Immature natural killer cell (primary cell): ENCODE results near the gene TSC2. TPM values are rescaled to one million over a fixed set of nuclear protein-coding genes. Genes with fewer than 3 reads are reported as not detected.
A peak's percentile ranks its signal among the peaks of the same experiment; 100 is the strongest.
"Not testable (repeated sequence)": the region's sequence is repeated elsewhere in the genome, so short reads cannot be mapped to it uniquely, and the experiment has no call there.

Experiments used
- DNase-seq, 3 donors: peaks; one replicate each; pipeline ENCODE4 v3.0.0; 2022; ENCODE audit warnings: mixed read lengths in 1 of 3
- H3K27ac Mint-ChIP-seq, 6 donors: one replicate each; pipeline ENCODE4 v1.8.0; 2020; ENCODE audit warnings: mixed read lengths in 6 of 6, mild to moderate bottlenecking in 5 of 6, inconsistent platforms in 4 of 6, moderate library complexity in 3 of 6
- H3K27me3 Mint-ChIP-seq, 3 donors: one replicate each; pipeline ENCODE4 v1.8.0; 2020 to 2021; ENCODE audit warnings: low read depth in 3 of 3, mild to moderate bottlenecking in 3 of 3, mixed read lengths in 3 of 3, moderate library complexity in 3 of 3, inconsistent platforms in 1 of 3
- H3K36me3 Mint-ChIP-seq, 3 donors: one replicate each; pipeline ENCODE4 v1.8.0; 2020; ENCODE audit warnings: mixed read lengths in 3 of 3, inconsistent platforms in 2 of 3, mild to moderate bottlenecking in 2 of 3
- H3K4me1 Mint-ChIP-seq, 2 donors: one replicate each; pipeline ENCODE4 v1.8.0; 2020; ENCODE audit warnings: inconsistent platforms in 2 of 2, mild to moderate bottlenecking in 2 of 2, mixed read lengths in 2 of 2, moderate library complexity in 1 of 2
- H3K4me3 Mint-ChIP-seq, 5 donors: one replicate each; pipeline ENCODE4 v1.8.0; 2020; ENCODE audit warnings: mild to moderate bottlenecking in 5 of 5, mixed read lengths in 5 of 5, inconsistent platforms in 3 of 5, moderate library complexity in 3 of 5
- H3K9me3 Mint-ChIP-seq, 6 donors: one replicate each; pipeline ENCODE4 v1.8.0; 2020; ENCODE audit warnings: mild to moderate bottlenecking in 6 of 6, mixed read lengths in 6 of 6, inconsistent platforms in 4 of 6, moderate library complexity in 3 of 6
- polyA plus RNA-seq, 3 donors: library from polyadenylated mRNA; unstranded; fragments of 300-500 nt; fragmentation: Illumina TruSeq; gene quantifications; one replicate each; pipeline ENCODE4 v1.2.3, GENCODE V29; 2021

TSC2 gene
- polyA plus RNA-seq, 3 donors from 2014 or later = 18.0 to 50.1 (median 29.1) TPM

- no peak for DNase-seq
- no peak overlapping the region for H3K27ac Mint-ChIP-seq
- no peak overlapping the region for H3K4me3 Mint-ChIP-seq
- no peaks in the 10 kb centered on the region for H3K4me1 Mint-ChIP-seq
- peaks cover 0 to under 1% (median 0%) of the 10 kb centered on the region in 3 donors for H3K27me3 Mint-ChIP-seq
- H3K9me3 Mint-ChIP-seq = no peaks in the 10 kb centered on the region
- peaks cover 1 to 2% (median 2%) of the 10 kb centered on the region in 3 donors for H3K36me3 Mint-ChIP-seq
Measured at GRCh38 chr16:2102471-2102870, 54.7 kb downstream of the TSC2 start.

DNA sequence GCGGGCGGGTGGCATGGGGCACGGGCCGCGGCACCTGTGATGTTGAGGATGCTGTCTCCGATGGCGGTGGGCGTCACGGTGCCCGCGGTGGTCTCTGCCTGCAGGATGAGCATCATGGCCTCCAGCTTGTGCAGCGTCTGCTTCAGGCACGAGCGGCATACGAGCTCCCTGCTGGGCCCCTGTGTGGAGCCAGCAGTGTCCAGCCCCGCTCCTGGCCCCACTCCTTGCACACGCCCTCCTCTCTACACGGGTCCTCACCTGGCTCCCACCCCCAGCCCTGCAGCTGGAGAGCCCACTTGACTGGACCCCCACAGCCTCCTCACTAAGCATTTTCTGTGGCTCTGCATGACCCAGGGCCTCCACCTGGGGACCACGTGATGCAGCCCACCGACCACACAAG, 56.7 kb downstream of the TSC2 start:
- not testable (repeated sequence) for H3K9me3 Mint-ChIP-seq, H3K4me3 Mint-ChIP-seq, H3K27ac Mint-ChIP-seq

GRCh38 chr16:2105291-2105690, 57.5 kb downstream of the TSC2 start:
- H3K4me3 Mint-ChIP-seq, H3K36me3 Mint-ChIP-seq, H3K4me1 Mint-ChIP-seq, H3K27me3 Mint-ChIP-seq, H3K9me3 Mint-ChIP-seq, DNase-seq: not testable (repeated sequence)
- H3K27ac Mint-ChIP-seq = peak overlapping the region in 1 of 6 donors; percentile 11

More for the DNA sequence above, 56.7 kb downstream of the TSC2 start:
- not testable (repeated sequence) for H3K36me3 Mint-ChIP-seq, DNase-seq, H3K4me1 Mint-ChIP-seq, H3K27me3 Mint-ChIP-seq

DNA sequence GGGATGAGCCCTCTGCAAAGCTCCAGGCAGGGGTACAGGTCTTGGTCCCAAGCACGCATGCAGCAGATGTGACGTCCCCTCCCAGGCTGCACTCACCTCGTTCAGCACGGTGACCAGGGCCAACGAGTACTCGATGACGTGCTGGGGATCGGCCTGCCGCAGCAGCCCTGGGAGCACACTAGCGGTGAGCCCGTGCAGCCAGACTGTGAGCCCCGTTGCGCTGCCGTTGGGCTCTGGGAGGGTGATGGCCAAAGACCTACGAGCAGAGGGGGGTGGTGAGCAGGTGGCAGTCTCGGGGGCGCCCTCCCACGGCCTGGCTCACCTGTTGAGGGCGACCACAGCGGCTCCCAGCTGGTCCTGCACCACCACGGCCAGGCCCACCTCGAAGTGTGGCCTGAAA, 58.0 kb downstream of the TSC2 start:
- H3K27me3 Mint-ChIP-seq, H3K36me3 Mint-ChIP-seq, H3K4me3 Mint-ChIP-seq, H3K9me3 Mint-ChIP-seq, DNase-seq, H3K4me1 Mint-ChIP-seq, H3K27ac Mint-ChIP-seq: not testable (repeated sequence)

GRCh38 chr16:2106211-2106610, 58.4 kb downstream of the TSC2 start:
- H3K27me3 Mint-ChIP-seq, H3K4me3 Mint-ChIP-seq, H3K9me3 Mint-ChIP-seq, H3K4me1 Mint-ChIP-seq, H3K36me3 Mint-ChIP-seq, DNase-seq, H3K27ac Mint-ChIP-seq: not testable (repeated sequence)

DNA sequence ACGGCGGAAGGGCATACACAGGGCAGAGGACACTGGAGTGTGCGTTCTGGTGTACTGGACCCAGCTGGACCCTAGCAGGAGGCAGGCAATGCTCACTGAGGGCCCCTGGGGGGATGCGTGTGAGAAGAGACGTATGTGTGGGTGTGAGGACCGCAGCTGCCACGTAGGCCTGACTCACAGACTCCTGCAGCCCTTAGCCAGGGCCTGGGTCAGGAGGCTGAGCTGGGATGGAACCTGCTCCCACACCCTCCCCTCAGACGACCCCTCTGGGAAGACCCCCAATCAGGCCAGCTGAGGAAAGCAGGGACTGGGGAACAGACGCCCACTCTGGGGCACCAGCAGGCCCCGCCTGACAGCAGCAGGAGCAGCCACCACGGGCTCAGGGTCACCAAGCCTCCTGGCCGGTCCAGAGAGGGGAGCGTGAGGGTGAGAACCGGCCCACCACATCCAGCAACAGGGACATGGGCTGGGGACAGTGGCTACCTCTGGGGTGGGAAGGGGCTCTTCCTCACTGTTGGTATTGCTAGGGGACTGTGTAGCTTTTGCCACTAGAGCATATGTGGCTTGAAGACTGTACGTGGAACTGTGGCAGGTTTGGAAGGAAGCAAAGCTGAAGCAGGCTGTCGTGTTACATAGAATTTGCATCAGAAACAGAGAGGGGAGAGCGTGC, 59.5 kb downstream of the TSC2 start:
- DNase-seq, H3K4me1 Mint-ChIP-seq, H3K36me3 Mint-ChIP-seq, H3K9me3 Mint-ChIP-seq, H3K4me3 Mint-ChIP-seq, H3K27me3 Mint-ChIP-seq: not testable (repeated sequence)
- H3K27ac Mint-ChIP-seq = peak overlapping the region in 1 of 6 donors; percentile 22

DNA sequence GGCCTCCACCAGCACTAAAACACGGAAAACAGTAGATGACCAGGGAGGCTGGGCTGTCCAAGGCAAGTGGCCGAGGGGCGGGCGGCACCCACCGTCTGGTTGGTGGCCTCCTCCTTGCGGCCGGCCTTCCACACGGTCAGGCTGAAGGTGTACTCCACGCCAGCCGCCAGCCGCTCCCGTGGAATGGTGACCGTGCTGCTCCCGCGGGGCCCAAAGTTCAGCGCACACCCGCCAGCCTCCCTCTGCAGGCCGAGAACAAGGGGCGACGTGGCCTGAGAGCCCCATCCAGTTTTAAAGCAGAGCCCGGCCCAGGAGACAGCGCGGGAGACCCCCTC, 60.0 kb downstream of the TSC2 start:
- not testable (repeated sequence) for H3K27me3 Mint-ChIP-seq, H3K36me3 Mint-ChIP-seq, H3K9me3 Mint-ChIP-seq, H3K4me1 Mint-ChIP-seq, H3K4me3 Mint-ChIP-seq, H3K27ac Mint-ChIP-seq, DNase-seq

DNA sequence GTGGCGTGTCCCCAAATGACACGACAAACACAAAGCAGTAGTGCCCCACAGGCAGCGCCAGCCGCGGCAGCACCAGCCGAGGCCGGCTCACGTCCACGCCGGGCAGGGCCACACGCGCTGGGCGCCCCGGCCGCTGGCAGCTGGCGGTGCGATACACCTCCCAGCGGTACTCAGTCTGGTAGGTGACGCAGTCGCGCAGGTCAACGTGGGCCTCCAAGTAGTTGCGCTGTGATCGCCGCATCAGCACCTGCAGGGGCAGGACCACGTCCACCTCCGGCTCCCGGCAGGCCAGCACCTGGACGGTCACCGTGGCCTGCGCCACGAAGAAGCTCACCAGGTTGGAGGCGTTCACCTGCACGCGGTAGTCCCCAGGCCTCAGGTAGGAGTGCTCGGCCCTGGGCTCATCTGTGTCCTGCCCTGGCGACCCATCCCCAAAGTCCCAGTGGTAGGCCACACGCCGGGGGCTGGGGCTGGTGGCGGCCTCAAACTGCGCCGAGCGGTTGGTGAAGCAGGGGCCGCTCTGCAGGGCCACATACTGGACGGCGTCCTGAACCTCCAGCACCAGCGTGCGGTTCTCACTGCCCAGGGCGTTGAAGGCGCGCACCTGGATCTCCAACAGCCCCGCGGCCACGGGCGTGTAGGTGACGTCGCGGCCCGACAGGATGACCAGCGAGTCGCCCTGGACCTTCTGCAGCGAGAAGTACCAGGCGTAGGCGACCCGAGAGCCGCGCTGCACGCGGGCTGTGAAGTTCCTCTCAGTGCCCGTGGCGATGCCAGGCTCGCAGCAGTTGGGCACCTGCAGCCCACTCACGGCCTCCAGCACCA, 60.9 kb downstream of the TSC2 start:
- H3K4me3 Mint-ChIP-seq, H3K27me3 Mint-ChIP-seq, H3K4me1 Mint-ChIP-seq, H3K9me3 Mint-ChIP-seq, DNase-seq, H3K27ac Mint-ChIP-seq, H3K36me3 Mint-ChIP-seq: not testable (repeated sequence)

- DNase-seq, H3K4me1 Mint-ChIP-seq, H3K36me3 Mint-ChIP-seq, H3K27ac Mint-ChIP-seq, H3K27me3 Mint-ChIP-seq, H3K9me3 Mint-ChIP-seq, H3K4me3 Mint-ChIP-seq: not testable (repeated sequence)
Measured at GRCh38 chr16:2109271-2109580, 61.4 kb downstream of the TSC2 start.

GRCh38 chr16:2109872-2110271, 62.1 kb downstream of the TSC2 start:
- H3K4me1 Mint-ChIP-seq, H3K27ac Mint-ChIP-seq, H3K4me3 Mint-ChIP-seq, DNase-seq, H3K36me3 Mint-ChIP-seq, H3K27me3 Mint-ChIP-seq, H3K9me3 Mint-ChIP-seq: not testable (repeated sequence)

- H3K4me1 Mint-ChIP-seq, H3K4me3 Mint-ChIP-seq, H3K27me3 Mint-ChIP-seq, DNase-seq, H3K36me3 Mint-ChIP-seq, H3K27ac Mint-ChIP-seq, H3K9me3 Mint-ChIP-seq: not testable (repeated sequence)
Measured at GRCh38 chr16:2110332-2111008, 62.7 kb downstream of the TSC2 start.

DNA sequence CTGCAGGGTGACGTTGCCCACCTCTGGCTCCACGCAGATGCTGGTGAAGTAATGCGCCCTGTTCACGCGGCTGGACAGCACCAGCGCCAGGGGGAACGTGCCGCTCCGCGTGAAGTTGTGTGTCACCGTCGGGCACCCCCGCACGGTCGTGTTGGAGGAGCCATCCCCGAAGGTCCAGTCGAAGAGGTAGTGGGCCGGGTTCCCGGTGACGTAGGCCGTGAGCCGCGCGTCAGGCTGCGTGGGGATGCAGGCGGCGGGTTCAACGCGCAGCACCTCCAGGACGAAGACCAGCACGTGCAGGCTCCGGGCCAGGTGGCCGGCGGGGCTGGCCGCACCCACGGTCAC, 63.2 kb downstream of the TSC2 start:
- H3K27ac Mint-ChIP-seq, H3K9me3 Mint-ChIP-seq, H3K36me3 Mint-ChIP-seq: not testable (repeated sequence)

DNA sequence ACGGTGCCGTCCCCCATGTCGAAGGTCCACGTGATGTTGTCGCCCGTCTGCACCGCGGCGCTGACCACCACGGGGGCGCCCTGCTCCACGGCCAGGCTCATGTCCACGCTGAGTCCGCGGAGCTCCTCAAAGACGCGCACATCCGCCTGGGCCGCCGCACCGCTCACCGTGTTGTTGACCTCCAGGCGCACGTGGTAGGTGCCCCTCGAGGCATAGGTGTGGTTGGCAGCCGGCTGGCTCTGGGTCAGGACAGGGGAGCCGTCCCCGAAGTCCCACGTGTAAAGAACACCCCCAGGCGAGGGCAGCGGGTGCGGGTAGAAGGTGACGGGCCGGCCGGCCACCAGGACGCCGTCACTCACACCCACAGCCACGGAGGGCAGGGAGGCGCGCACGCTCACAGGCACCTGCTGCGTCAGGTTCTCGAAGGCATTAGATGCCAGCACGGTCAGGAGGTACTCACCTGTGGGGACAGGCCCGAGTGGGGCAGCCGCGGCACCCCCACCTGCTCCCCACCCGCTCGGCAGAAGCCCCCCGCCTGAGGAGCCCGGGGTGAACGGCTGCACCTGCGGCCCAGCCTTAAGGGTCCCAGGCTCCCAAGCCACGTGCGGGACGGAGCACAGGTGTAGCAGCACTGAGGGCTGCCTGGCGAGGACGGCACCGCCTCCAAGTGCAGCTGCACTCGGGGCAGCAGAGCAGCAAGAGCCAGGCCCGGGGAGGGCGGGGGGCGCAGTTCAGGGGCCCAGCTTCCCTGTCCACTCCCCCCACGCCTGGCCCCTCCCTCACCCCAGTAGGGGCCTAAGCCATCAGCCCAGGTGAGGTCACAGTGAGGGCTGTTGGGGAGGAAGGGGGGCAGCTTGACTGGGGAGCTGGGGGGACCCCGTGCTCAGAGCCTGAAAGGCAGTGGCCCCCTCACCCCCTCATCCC, 63.9 kb downstream of the TSC2 start:
- H3K4me1 Mint-ChIP-seq, H3K27me3 Mint-ChIP-seq, H3K27ac Mint-ChIP-seq, DNase-seq, H3K36me3 Mint-ChIP-seq, H3K9me3 Mint-ChIP-seq, H3K4me3 Mint-ChIP-seq: not testable (repeated sequence)

More for the DNA sequence above, 63.2 kb downstream of the TSC2 start:
- H3K27me3 Mint-ChIP-seq, H3K4me1 Mint-ChIP-seq, DNase-seq, H3K4me3 Mint-ChIP-seq: not testable (repeated sequence)

GRCh38 chr16:2112539-2113106, 64.8 kb downstream of the TSC2 start:
- H3K27me3 Mint-ChIP-seq, H3K4me1 Mint-ChIP-seq, H3K27ac Mint-ChIP-seq, H3K36me3 Mint-ChIP-seq, H3K9me3 Mint-ChIP-seq, DNase-seq, H3K4me3 Mint-ChIP-seq: not testable (repeated sequence)
